Cardiac fibroblast (primary cell): ENCODE measurements around the gene EFR3B.
"Not testable (repeated sequence)": the region's sequence is repeated elsewhere in the genome, so short reads cannot be mapped to it uniquely, and the experiment has no call there.

Experiments
- DNase-seq, 2 donors: peaks; one replicate each; pipeline versions ENCODE4 v3.0.0 to v3.0.0-alpha.2; 2010; ENCODE audit warnings: low read depth in 2 of 2
- H3K4me3 ChIP-seq, 2 donors: replicated peaks in 1 of 2; 1 replicate in 1 of 2; 2 replicates in 1 of 2; pipeline ENCODE4 v1.5.1; 2011; ENCODE audit warnings: low read depth in 2 of 2, low read length in 2 of 2, mild to moderate bottlenecking in 2 of 2, moderate library complexity in 1 of 2
- CTCF ChIP-seq: IDR thresholded peaks from one replicate; pipeline ENCODE4 v1.5.1; 2011; ENCODE audit warnings: low read depth, mild to moderate bottlenecking, low read length, inconsistent platforms

Gene EFR3B

GRCh38 chr2:25132299-25132635 lies 90.4 kb downstream of the EFR3B start:
- TF ChIP-seq CTCF: no peak
- no peak for DNase-seq
- no peak overlapping the region for H3K4me3 ChIP-seq

- no peak overlapping the region for H3K4me3 ChIP-seq
- DNase-seq: no peak
- no peak for TF ChIP-seq CTCF
Observed at GRCh38 chr2:25132693-25133092, 90.8 kb downstream of the EFR3B start.

- DNase-seq, H3K4me3 ChIP-seq: not testable (repeated sequence)
Observed at GRCh38 chr2:25140535-25140934, 98.7 kb downstream of the EFR3B start.

GRCh38 chr2:25141120-25141519 lies 99.2 kb downstream of the EFR3B start:
- no peak for DNase-seq
- no peak for TF ChIP-seq CTCF
- H3K4me3 ChIP-seq: no peak overlapping the region

- DNase-seq: no peak
- no peak overlapping the region for H3K4me3 ChIP-seq
- TF ChIP-seq CTCF: no peak
Observed at GRCh38 chr2:25145803-25146202, 103.9 kb downstream of the EFR3B start.

GRCh38 chr2:25146896-25147295 lies 105.0 kb downstream of the EFR3B start:
- DNase-seq: no peak

GRCh38 chr2:25149646-25150045 lies 107.8 kb downstream of the EFR3B start:
- H3K4me3 ChIP-seq: no peak overlapping the region
- DNase-seq: no peak
- no peak for TF ChIP-seq CTCF

More at GRCh38 chr2:25146896-25147295, 105.0 kb downstream of the EFR3B start:
- TF ChIP-seq CTCF: no peak
- no peak overlapping the region for H3K4me3 ChIP-seq

- not testable (repeated sequence) for DNase-seq, H3K4me3 ChIP-seq
Observed at GRCh38 chr2:25150993-25151392, 109.1 kb downstream of the EFR3B start.
